Forelimb muscle (tissue), 1 donor: Measurements from ENCODE around the gene MCCC1. TPM values are rescaled to one million over a fixed set of nuclear protein-coding genes. Genes with fewer than 3 reads are reported as not detected.
"Not testable (repeated sequence)": the region's sequence is repeated elsewhere in the genome, so short reads cannot be mapped to it uniquely, and the experiment has no call there.

Experiments used
- DNase-seq: peaks from one replicate; pipeline ENCODE4 v3.0.0-alpha.2; 2013; ENCODE audit warnings: low read depth
- polyA plus RNA-seq: library from polyadenylated mRNA; unstranded; fragments of 120-200 nt; gene quantifications from one replicate; pipeline ENCODE4 v1.2.1, GENCODE V29; 2013; ENCODE audit not compliant: insufficient read length

Gene MCCC1
- polyA plus RNA-seq, 1 donor, result 14.9 TPM

DNA sequence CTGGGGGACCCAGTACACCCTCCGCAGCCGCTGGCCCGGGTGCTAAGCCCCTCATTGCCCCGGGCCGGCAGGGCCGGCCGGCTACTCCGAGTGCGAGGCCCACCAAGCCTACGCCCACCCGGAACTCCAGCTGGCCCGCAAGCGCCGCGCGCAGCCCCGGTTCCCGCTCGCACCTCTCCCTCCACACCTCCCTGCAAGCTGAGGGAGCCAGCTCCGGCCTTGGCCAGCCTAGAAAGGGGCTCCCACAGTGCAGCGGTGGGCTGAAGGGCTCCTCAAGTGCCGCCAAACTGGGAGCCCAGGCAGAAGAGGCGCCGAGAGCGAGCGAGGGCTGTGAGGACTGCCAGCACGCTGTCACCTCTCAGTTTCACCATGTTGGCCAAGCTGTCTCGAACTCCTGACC, 4.7 kb upstream of the MCCC1 start:
- DNase-seq, result not testable (repeated sequence)

DNA sequence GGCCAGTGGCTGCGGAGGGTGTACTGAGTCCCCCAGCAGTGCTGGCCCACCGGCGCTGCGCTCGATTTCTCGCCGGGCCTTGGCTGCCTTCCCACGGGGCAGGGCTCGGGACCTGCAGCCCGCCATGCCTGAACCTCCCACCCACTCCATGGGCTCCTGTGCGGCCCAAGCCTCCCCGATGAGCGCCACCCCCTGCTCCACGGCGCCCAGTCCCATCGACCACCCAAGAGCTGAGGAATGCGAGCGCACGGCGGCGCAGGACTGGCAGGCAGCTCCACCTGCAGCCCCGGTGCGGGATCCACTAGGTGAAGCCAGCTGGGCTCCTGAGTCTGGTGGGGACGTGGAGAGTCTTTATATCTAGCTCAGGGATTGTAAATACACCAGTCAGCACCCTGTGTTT, 1.7 kb upstream of the MCCC1 start:
- not testable (repeated sequence) for DNase-seq

DNA sequence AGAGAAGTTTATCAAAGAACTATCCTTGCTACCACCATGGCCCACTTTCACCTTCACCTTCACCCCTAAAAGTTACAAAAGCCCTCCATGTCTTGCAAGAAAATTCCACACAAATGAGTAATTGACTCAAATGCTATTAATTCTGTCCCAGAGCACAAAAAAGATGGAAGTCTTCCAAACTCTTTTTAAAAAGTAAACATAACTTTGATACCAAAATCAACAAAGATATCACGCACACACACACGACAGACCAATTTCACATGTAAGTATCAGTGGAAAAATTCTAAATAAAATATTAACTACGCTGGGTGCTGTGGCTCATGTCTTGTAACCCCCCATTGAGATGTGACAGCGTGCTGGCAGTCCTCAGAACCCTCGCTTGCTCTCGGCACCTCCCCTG, 1.1 kb upstream of the MCCC1 start:
- DNase-seq, result no peak

DNA sequence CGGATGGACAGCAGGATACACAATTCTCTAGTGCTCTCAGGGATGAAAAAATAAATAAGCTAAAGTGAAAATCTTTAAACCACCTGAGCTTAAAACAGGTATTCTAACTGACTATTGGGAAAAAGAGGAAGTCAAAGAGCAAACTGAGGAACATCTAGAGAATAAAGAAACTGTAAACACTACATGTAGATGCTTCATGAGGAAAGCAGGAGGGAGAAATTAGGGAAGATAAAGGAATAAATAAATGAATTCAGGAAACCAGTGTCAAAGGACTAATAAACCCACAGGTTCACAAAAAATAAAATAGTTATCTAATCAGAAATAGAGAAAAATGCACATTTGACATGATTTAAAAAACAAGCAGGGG, 525 bp upstream of the MCCC1 start:
- DNase-seq, result no peak

DNA sequence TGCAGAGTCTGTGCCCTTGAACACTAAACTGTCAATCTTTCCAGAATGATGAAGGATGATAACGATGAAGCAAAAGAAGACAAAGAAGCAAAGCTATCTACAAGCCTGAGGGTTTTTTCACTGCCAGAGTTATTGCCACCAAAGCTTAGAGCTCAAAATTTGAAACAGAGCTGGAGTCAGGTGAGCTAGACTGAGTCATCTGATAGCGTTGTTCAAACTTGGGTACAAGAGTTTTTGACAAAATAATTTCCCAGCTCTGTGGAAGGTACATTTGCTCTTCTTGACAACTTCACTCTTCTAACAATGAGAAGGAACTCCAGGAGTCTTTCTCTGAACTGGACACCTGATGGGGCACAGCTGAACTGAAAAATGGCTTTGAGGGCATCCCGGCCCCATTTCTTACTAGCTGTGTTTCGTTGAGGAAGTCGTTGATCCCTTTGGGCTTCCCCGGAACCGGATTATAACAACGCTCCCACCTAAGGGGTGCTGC, 715 bp downstream of the MCCC1 start:
- no peak for DNase-seq

DNA sequence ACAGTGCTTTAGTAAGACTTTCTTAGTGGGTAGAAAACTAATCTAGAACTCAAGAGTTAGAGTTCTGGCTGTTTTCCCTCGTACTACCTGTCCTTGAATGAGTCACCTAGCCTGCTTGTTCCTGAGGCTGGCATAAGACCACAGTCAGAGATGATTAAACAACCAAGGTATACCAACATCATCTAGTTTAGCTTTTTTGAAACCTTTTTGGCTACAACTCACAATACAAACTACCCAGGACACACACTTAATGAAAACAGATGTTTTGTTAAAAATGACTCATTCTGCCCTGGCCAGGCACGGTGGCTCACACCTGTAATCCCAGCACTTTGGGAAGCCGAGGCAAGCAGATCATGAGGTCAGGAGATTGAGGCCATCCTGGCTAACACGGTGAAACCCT, 4.6 kb downstream of the MCCC1 start:
- DNase-seq, result no peak

DNA sequence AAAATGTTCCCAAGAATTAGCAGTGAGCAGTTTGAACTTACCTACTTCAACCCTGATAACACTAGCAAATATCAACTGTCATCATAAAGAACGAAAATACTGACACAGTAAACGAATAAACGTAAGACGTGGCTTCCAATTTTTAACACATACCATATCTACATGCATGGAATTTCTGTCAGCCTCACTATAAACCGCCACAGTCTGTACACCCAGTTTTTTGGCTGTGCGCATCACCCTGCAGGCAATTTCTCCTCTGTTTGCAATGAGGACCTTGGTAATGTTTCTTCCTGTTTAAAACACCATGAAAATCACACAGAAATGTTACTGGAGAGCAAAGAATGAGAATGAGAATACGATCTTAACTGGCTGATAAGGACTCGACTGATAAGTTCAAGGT, 7.0 kb downstream of the MCCC1 start:
- DNase-seq, result no peak

DNA sequence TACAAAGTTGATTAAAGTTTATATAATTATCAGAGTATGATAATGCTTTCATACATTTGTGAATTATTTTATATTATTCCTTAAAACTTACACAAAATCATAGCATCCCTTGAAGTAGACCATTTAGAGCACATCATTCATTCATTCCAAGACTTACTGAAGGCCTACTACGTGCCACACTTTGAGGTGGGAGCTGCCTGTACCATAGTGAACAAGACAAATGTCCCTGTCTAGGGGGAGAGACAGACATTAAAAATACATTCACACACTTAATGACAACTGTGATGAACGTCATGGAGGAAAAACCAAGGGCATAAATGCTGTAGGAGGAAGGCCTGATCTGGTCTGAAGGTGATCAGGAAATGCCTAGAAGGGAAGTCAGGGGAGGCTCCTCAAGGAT, 12.1 kb downstream of the MCCC1 start:
- no peak for DNase-seq

DNA sequence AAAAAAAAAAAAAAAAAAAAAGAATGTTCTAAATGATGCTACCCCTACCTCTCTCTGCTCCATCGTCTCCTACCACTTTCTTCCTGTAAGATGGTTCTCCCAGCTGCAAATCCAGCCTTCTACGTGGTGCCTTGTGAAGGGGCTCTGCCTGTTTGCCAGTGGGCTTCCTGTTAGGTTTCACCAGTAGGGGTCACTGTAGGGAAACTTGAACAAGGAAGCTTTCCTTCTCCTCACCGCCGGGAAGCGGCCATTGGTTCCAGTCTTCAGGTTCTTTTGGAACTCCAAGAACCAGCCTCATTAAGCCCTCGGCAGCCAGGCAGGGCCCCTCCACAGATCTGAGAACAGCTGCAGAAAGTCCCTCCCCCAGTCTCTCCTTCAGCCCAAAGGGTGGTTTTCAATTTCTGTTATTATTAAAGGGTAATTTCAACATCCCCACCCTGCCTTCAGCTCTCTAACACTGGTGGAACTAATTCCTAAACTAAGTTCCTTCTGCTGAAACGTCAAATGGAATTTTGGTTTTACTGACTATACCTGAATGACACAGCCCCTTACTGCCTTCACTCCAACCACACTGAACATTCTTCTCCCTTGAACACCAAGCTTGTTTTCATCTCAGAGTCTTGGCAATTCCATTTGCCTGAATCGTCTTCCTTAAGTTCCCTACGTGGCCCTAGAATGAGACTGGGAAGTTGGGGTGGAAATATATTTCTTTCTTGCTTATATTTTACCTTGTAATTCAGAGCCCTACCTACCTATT, 13.5 kb downstream of the MCCC1 start:
- DNase-seq, result no peak

DNA sequence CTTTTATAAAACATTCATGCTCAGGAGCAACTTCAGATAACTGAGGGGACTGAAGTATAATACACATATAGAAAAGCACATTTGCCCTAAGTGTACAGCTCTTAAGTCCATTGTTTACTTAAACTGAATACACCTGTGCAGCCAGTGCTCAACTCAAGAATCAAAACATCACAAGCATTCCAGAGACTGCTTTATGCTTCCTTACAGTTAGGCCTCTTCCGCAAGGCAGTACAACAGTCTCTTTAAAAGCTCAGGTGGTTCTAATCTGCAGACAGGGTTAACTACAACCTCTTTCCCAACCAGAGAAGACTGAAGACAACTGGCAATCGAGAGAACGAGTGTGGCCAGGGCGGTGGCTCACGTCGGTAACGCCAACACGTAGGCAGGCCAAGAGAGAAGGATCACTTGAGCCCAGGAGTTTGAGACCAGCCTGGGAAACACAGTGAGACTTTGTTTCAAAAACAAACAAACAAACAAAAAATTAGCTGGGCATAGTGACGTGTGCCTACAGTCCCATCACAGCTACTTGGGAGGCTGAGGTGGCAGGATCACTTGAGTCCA, 16.9 kb downstream of the MCCC1 start:
- no peak for DNase-seq

DNA sequence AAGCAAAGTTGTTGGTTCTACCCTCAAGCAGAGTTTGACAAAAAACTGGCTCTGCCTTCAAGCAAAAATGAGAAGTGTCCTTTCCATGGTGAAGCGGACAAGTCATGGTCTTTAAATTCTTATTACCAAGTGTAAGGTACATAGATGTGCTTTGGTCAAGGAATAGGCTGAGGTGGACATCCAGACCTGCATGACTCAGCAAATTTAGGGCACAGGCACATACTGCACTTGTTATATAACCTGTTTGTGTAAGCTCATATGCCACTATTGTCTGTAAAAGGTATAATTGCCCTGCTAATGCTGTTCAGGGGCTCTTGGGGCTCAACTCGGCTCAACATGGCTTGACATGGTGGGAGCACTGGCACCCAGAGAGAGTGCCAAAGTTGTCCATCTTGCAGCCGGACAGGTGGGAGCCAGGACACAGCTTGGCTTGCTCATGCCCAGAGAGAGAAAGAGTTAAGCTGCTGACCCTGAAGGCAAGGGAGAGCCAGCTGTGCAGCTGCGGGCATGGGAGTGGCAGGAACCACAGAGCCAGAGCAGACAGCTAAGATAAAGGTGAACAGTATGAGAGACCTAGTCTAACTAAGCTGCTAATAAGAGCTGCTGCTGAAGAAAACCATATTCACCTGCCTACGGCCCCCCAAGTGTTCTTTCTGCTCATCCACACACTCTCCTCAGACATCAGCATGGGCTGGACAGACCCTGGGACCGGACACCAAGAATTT, 17.7 kb downstream of the MCCC1 start:
- no peak for DNase-seq

DNA sequence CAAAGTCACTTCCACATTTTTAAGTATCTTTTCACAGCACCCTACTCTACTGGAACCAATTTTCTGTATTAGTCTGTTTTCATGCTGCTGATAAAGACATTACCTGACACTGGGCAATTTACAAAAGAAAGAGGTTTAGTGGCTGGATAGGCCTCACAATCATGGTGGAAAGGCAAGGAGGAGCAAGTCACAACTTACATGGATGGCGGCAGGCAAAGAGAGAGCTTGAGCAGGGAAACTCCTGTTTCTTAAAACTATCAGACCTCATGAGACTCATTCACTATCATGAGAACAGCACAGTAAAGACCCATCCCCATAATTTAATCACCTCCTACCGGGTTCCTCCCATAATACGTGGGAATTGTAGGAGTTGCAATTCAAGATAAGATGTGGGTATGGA, 18.7 kb downstream of the MCCC1 start:
- DNase-seq, result no peak

DNA sequence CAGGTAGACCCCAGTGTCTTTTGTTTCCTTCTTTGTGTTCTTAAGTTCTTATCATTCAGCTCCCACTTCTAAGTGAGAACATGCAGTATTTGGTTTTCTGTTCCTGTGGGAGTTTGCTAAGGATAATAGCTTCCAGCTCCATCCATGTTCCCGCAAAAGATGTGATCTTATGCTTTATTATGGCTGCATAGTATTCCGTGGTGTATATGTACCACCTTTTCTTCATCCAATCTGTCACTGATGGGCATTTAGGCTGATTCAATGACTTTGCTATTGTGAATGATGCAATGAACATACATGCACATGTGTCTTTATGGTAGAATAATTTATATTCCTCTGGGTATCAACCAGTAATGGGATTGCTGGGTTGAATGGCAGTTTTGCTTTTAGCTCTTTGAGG, 24.4 kb downstream of the MCCC1 start:
- no peak for DNase-seq

DNA sequence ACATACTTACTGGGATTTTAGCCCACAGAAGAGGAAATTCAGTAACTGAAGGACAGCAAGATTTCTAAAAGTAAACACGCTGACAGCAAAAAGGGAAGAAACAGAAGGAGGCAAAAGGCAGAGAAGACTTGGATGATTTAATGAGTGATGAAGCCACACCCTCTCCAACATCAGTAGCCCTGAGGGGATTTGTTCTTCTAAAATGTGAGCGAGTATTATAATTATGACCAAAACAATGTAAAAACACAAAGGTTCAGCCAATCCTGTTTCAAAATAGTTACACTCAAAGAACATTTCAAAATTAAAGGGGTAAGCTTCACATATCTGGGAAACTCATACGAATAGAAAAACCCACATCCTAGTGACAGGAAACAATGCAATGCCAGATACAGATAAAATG, 25.0 kb downstream of the MCCC1 start:
- DNase-seq, result no peak

DNA sequence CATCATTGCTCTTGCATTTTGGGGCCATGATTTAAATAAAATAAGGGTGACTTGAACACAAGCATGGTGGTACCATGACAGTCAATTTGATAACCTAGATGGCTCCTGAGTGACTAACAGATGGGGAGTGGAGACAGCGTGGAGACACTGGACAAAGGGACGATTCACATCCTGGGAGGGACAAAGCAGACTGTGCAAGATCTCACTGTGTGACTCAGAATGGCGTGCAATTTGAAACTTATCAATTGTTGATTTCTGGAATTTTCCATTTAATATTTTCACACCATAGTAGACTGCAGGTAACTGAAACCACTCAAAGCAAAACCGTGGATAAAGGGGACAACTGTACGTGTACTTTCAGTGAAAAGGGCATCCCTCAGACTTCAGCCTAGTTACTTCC, 25.5 kb downstream of the MCCC1 start:
- no peak for DNase-seq

DNA sequence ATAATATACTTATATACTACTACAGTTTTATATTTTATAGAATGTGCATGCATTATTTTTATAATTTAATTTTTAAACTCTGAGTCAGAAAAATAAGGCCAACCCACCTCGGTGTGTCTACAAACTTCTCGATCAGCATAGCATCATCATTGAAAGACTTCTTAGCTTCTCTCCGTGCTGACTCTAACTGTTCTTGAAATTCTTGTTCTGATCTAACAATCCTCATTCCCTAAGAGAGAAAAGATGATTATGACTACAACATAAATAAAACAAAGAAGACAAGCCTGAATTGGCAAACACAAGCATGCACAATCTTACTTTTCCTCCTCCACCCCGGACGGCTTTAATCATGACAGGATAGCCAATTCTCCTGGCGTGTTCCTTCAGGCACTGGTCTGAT, 28.4 kb downstream of the MCCC1 start:
- DNase-seq, result no peak

DNA sequence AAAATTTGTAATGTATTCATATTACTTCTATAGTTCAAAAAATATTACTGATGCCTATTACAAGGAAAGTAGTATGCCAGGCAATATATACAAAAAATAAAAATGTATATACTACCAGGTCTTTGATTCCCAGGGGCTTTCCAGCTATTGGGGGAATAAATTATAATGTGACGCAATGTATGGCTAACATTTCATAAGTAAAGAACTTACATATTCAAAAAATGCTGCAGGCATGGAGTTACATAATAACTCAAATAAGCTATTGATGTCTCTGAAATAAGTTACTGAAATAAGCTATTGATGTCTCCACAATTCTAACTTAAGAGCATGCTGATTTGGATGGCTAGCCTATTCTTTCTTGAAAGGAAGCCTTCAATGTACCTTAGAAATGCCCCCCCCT, 30.2 kb downstream of the MCCC1 start:
- no peak for DNase-seq

DNA sequence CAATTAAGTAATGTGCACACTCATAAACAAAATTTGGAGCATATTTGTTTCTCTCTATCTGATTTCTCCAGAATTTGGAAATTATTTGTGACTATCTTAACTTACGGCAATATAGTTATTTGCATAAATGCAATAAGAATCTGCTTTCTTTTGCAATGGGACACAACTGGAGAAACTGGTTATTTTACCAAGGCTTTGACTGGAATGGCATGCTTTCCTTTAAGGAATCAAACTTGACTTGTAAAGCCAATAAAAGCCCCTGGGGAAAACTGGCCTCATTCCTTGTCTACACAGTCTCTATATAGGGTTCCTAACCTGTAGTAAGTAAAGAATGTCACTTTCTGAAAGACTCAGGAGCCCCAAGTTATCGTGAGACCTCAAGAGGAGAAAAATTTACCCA, 32.4 kb downstream of the MCCC1 start:
- DNase-seq, result not testable (repeated sequence)

DNA sequence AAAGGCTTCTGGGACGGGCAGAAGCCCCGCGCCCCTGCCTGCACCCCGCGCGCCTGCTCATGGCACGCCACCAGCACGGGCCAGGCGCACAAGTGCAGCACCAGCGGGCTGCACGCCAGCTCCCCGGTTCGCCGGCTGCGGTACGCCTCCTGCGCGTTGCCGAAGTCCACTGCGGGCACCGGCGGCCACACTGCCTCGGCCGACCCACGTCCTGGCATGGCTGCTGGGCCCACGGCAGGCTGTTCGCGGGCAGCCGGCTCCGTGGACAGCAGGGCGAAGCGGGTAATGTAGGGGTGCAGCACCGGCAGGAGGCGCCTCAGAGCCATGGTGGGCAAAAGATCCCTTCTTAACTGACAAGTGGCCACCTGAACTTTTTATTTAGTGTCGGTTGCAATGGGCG, 34.8 kb downstream of the MCCC1 start:
- DNase-seq, result no peak

DNA sequence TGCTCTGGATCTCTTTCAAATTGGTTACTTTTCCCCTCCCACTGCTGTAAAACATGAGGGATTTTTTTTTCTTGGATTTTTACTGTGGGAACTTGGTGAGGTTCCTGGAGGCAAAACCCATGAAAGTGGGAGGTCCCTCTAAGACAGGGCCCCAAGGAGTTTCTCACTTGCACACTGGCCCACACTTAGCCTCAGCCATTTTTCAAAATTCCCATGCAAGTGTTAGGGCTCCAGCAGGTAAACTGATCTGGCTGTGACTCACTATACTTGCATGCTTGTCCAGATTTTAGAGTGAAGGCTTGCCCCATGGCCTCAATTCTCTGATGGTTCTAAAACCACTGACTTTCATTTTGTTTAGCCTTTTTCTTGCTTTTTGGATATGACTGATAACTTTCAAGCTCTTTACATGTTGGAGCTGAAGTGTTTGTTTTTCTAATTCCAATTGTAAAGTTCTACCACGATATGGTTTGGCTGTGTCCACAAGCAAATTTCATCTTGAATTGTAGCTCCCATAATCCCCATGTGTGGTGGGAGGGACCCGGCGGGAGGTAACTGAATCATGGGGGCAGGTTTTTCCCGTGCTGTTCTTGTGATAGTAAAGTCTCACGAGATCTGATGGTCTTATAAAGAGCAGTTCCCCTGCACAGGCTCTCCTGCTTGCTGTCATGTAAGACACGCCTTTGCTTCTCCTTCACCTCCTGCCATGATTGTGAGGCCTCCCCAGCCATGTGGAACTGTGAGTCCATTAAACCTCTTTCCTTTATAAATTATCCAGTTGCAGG, 37.7 kb downstream of the MCCC1 start:
- DNase-seq, result no peak

DNA sequence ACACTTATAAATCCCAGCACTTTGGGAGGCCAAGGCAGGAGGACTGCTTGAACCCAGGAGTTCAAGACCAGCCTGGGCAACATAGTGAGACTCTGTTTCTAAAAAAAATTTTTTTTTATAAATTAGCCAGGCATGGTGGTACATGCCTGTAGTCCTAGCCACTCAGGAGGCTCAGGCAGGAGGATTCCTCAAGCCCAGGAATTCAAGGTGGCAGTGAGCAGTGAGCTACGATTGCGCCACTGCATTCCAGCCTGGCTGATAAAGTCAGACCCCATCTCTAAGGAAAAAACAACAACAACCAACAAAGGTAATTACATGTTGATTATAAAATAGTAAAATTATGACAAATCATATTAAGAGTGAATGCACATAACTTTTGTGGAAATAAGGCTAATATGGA, 40.9 kb downstream of the MCCC1 start:
- no peak for DNase-seq

DNA sequence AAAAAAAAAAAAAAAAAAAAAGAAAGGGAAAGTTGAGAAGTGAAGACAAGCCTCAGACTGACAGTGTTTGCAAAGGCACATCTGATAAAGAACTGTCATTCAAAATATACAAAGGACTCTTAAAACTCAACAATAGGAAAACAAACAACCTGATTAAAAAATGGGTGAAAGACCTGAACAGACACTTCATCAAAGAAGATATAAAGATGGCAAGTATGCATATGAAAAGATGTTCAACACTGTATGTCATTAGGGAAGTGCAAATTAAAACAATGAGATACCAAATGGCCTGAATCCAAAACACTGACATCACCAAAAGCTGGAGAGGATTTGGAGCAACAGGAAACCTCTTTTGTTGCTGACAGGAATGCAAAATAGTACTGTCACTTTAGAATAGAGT, 48.6 kb downstream of the MCCC1 start:
- DNase-seq, result no peak
